GM12878 (cell line): ENCODE measurements around the gene SUGCT. TPM values are rescaled to one million over a fixed set of nuclear protein-coding genes. Genes with fewer than 3 reads are reported as not detected.

Experiments
- polyA plus RNA-seq, 11 experiments: library from polyadenylated mRNA; depleted of rRNA in 4 of 11; unstranded in 6 of 11; stranded (reverse) in 5 of 11; fragments of >200 nt; fragmentation: Nextera tagmentation in 4 of 11; fragmentation: Illumina TruSeq in 1 of 11; extraction: Ambion mirVana in 4 of 11; extraction: Trizol in 1 of 11; gene quantifications; 1 replicate in 1 of 11; 2 replicates in 10 of 11; pipeline versions ENCODE4 v1.2.1 to v1.2.3, GENCODE V29; 2011 to 2016; ENCODE audit warnings: inconsistent platforms in 2 of 11, missing spikeins in 2 of 11, low read depth in 1 of 11
- small RNA-seq: library from RNA; depleted of rRNA; stranded (forward); fragments of <200 nt; gene quantifications from one replicate; pipeline ENCODE3, GENCODE V24; 2014
- total RNA-seq, 4 experiments: library from RNA; depleted of rRNA in 3 of 4; stranded (reverse); fragments of >200 nt in 3 of 4; fragmentation: Illumina TruSeq in 1 of 4; extraction: Trizol in 1 of 4; gene quantifications; 2 replicates each; pipeline versions ENCODE4 v1.2.1 to v1.2.3, GENCODE V29; 2013 to 2021

SUGCT gene
- total and polyA plus RNA-seq, 10 of the 15 experiments (the other 5 are each of a cell fraction or from before 2014, with no cell fraction given) = 0.08 to 1.2 (median 0.67) TPM; not detected in 1

Small RNAs within 50 kb of the gene (small RNA-seq; reads per million reads assigned to genes)
- gene AC006023.1 (not detected), gene AC006023.2 (not detected)

Other genes starting within 250 kb of the SUGCT start
- gene CDK13, start 184.7 kb upstream of the SUGCT start, total RNA-seq (2014; rRNA removed) = 37.3 and 37.5 TPM in 2 replicates
- gene CDK13, start 184.7 kb upstream of the SUGCT start, total RNA-seq (2014; rRNA removed; fragmentation: Illumina TruSeq; extraction: Trizol) = 43.4 and 50.2 TPM in 2 replicates
- 30.9 and 35.2 TPM in 2 replicates for gene CDK13, start 184.7 kb upstream of the SUGCT start, total RNA-seq (2021)
- gene CDK13, start 184.7 kb upstream of the SUGCT start, polyA plus RNA-seq (2011; rRNA removed) = 43.2 and 44.4 TPM in 2 replicates
- gene CDK13, start 184.7 kb upstream of the SUGCT start, polyA plus RNA-seq (2014; fragmentation: Illumina TruSeq; extraction: Trizol) = 40.6 and 47.6 TPM in 2 replicates
- gene CDK13, start 184.7 kb upstream of the SUGCT start, polyA plus RNA-seq (2014; fragmentation: Nextera tagmentation; extraction: Ambion mirVana) = 10 to 100 TPM; 10.8 to 14.2 TPM
- gene CDK13, start 184.7 kb upstream of the SUGCT start, polyA plus RNA-seq (2014; rRNA removed) = 20.8 and 21.1 TPM in 2 replicates
- 10 to 100 TPM; 11.1 to 15.0 TPM for gene CDK13, start 184.7 kb upstream of the SUGCT start, polyA plus RNA-seq (2016; fragmentation: Nextera tagmentation; extraction: Ambion mirVana)
- 39.3 and 44.4 TPM in 2 replicates for gene MPLKIP, start 383 bp upstream of the SUGCT start, total RNA-seq (2014; rRNA removed)
- gene MPLKIP, start 383 bp upstream of the SUGCT start, total RNA-seq (2014; rRNA removed; fragmentation: Illumina TruSeq; extraction: Trizol) = 16.8 and 18.6 TPM in 2 replicates
- 40.2 and 45.5 TPM in 2 replicates for gene MPLKIP, start 383 bp upstream of the SUGCT start, total RNA-seq (2021)
- gene MPLKIP, start 383 bp upstream of the SUGCT start, polyA plus RNA-seq (2011; rRNA removed) = 34.2 and 62.9 TPM in 2 replicates
- 13.8 and 14.5 TPM in 2 replicates for gene MPLKIP, start 383 bp upstream of the SUGCT start, polyA plus RNA-seq (2014; fragmentation: Illumina TruSeq; extraction: Trizol)
- 10 to 100 TPM in 1 of 2 experiments, 1 to 10 TPM in 1; 4.6 to 15.2 TPM for gene MPLKIP, start 383 bp upstream of the SUGCT start, polyA plus RNA-seq (2014; fragmentation: Nextera tagmentation; extraction: Ambion mirVana)
- 61.3 and 64.8 TPM in 2 replicates for gene MPLKIP, start 383 bp upstream of the SUGCT start, polyA plus RNA-seq (2014; rRNA removed)
- 10 to 100 TPM; 76.1 to 78.8 TPM for gene MPLKIP, start 383 bp upstream of the SUGCT start, polyA plus RNA-seq (2016; fragmentation: Nextera tagmentation; extraction: Ambion mirVana)